K562 (cell line): ENCODE measurements around the gene MFAP3. TPM values are rescaled to one million over a fixed set of nuclear protein-coding genes. Genes with fewer than 3 reads are reported as not detected.

Experiments used
- ATAC-seq: fragments of 200-7000 bp; cut with Tn5 transposase; 3 replicates; pipeline ENCODE4 v1.9.1; 2020; ENCODE audit warnings: moderate library complexity
- BruUV-seq: library from RNA; stranded (reverse); fragments of 400-500 nt; replicated peaks from 2 replicates; lab custom pipeline; 2021; lab: Mats Ljungman, UMichigan
- CTCF ChIA-PET: fragments of 300-600 bp; formaldehyde crosslinking; extraction: SDS; loops from one replicate; lab custom pipeline; 2021; ENCODE audit warnings: low intra/inter-chr PET ratio; lab: Yijun Ruan, JAX
- POLR2A ChIA-PET: fragments of 300-600, 350-650 bp; sonication (Branson Sonifier 250); formaldehyde crosslinking; extraction: SDS; loops from one replicate; lab custom pipeline; 2021; ENCODE audit warnings: antibody characterized with exemption, inconsistent platforms; lab: Yijun Ruan, JAX
- DNase-seq, 4 experiments: peaks; one replicate each; pipeline versions ENCODE4 v3.0.0 to v3.0.0-alpha.2; 2011 to 2018; ENCODE audit warnings: low spot score in 3 of 4, mixed read lengths in 3 of 4; ENCODE audit errors: extremely low read depth in 1 of 4
- FAIRE-seq: peaks from 2 replicates; lab custom pipeline; 2011; peaks lifted over from hg19 to GRCh38; lab: Jason Lieb, UNC
- H2AFZ ChIP-seq: 2 replicates; pipeline ENCODE4 v1.6.0; 2011; ENCODE audit warnings: low read depth, low read length, control low read depth, inconsistent platforms
- H3K27ac ChIP-seq: fragments of 200-600 bp; 3 replicates; pipeline ENCODE4 v1.8.0; 2011; ENCODE audit warnings: low read depth, mild to moderate bottlenecking, control low read depth, inconsistent platforms, low read length, moderate library complexity, mixed read lengths; ENCODE audit errors: extremely low read depth
- H3K27me3 ChIP-seq, 2 experiments: fragments of 300-600 bp in 1 of 2; 2 replicates in 1 of 2; 3 replicates in 1 of 2; pipeline versions ENCODE4 v1.6.0 to v1.8.0; 2011; ENCODE audit warnings: inconsistent platforms in 2 of 2, low read length in 2 of 2, mild to moderate bottlenecking in 1 of 2, mixed read lengths in 1 of 2, moderate library complexity in 1 of 2; ENCODE audit not compliant: control insufficient read depth in 2 of 2, insufficient read depth in 2 of 2
- H3K36me3 ChIP-seq: fragments of 300-600 bp; 3 replicates; pipeline ENCODE4 v1.8.0; 2011; ENCODE audit warnings: mild to moderate bottlenecking, low read length, inconsistent platforms; ENCODE audit not compliant: control insufficient read depth, insufficient read depth
- H3K4me1 ChIP-seq, 2 experiments: fragments of 200-600 bp in 1 of 2; replicated peaks in 1 of 2; 2 replicates in 1 of 2; 3 replicates in 1 of 2; pipeline versions ENCODE4 v1.5.1 to v1.8.0; 2011; ENCODE audit warnings: inconsistent platforms in 2 of 2, low read length in 2 of 2, mild to moderate bottlenecking in 1 of 2, mixed read lengths in 1 of 2, moderate library complexity in 1 of 2; ENCODE audit not compliant: control insufficient read depth in 2 of 2, insufficient read depth in 2 of 2
- H3K4me2 ChIP-seq: 2 replicates; pipeline ENCODE4 v1.6.1; 2011; ENCODE audit warnings: low read length, control low read depth, inconsistent platforms, mixed read lengths; ENCODE audit not compliant: insufficient read depth
- H3K4me3 ChIP-seq: fragments of 200-600 bp; sonication (generic), shearing (Covaris generic); 2 replicates; pipeline ENCODE4 v1.5.1; 2016; ENCODE audit warnings: control low read depth, inconsistent platforms
- H3K79me2 ChIP-seq: fragments of 200-600 bp; 3 replicates; pipeline ENCODE4 v1.8.0; 2011; ENCODE audit warnings: low read length, inconsistent platforms; ENCODE audit not compliant: control insufficient read depth, insufficient read depth
- H3K9ac ChIP-seq, 2 experiments: 2 replicates each; pipeline versions ENCODE4 v1.6.0 to v1.6.1; 2011; ENCODE audit warnings: low read depth in 2 of 2, low read length in 2 of 2, control low read depth in 1 of 2, inconsistent platforms in 1 of 2, mild to moderate bottlenecking in 1 of 2, mixed read lengths in 1 of 2; ENCODE audit not compliant: insufficient read depth in 1 of 2
- H3K9me1 ChIP-seq: one replicate; pipeline ENCODE4 v1.6.0; 2011; ENCODE audit warnings: inconsistent platforms, mild to moderate bottlenecking, low read length, moderate library complexity; ENCODE audit not compliant: control insufficient read depth, insufficient read depth
- H3K9me3 ChIP-seq: replicated peaks from 2 replicates; pipeline ENCODE4 v1.5.1; 2011; ENCODE audit warnings: low read depth, low read length, inconsistent platforms; ENCODE audit not compliant: control insufficient read depth, insufficient read depth
- H4K20me1 ChIP-seq: replicated peaks from 2 replicates; pipeline ENCODE4 v1.6.1; 2011; ENCODE audit warnings: low read length, inconsistent platforms, mixed read lengths; ENCODE audit not compliant: control insufficient read depth, insufficient read depth
- GTF3C2 ChIP-seq: IDR thresholded peaks from 3 replicates; pipeline ENCODE4 v1.6.1; 2011; ENCODE audit warnings: borderline replicate concordance, mild to moderate bottlenecking, moderate library complexity; ENCODE audit not compliant: insufficient read length; ENCODE audit errors: extremely low read depth
- KDM1A ChIP-seq, 2 experiments: fragments of 450-650 bp; IDR thresholded peaks; 2 replicates each; pipeline ENCODE4 v1.6.1; 2016; ENCODE audit warnings: mild to moderate bottlenecking in 2 of 2
- NFIC ChIP-seq: fragments of 450-650 bp; IDR thresholded peaks from 2 replicates; pipeline ENCODE4 v1.6.1; 2017; ENCODE audit warnings: mild to moderate bottlenecking, inconsistent platforms
- SPI1 ChIP-seq: IDR thresholded peaks from 2 replicates; pipeline ENCODE4 v1.6.1; 2011; ENCODE audit warnings: low read depth, low read length, control low read depth, borderline replicate concordance
- TEAD4 ChIP-seq, 2 experiments: sonication (generic) in 1 of 2; formaldehyde crosslinking in 1 of 2; IDR thresholded peaks; 2 replicates each; pipeline versions ENCODE4 v1.6.1 to v1.8.0; 2012 to 2022; ENCODE audit warnings: borderline replicate concordance in 1 of 2, inconsistent platforms in 1 of 2, low read length in 1 of 2, mild to moderate bottlenecking in 1 of 2, missing genetic modification reagents in 1 of 2
- WGBS: fragments of 100-300 bp; shearing (Covaris generic); methylation state at CpG from one replicate; pipeline ENCODE4 v1.1.6; 2016; ENCODE audit warnings: low coverage, mixed read lengths; ENCODE audit not compliant: insufficient coverage; ENCODE audit errors: missing lambda C conversion rate; 5-methylcytosine and 5-hydroxymethylcytosine counted together
- in situ Hi-C: fragments of 300-500 bp; cut with MboI; formaldehyde crosslinking; loops from 4 replicates; pipeline ENCODE4 v1.15.0; 2018; ENCODE audit warnings: inconsistent platforms, mixed read lengths
- intact Hi-C: fragments of 100-400 bp; cut with micrococcal nuclease; formaldehyde crosslinking; loops from 2 replicates; pipeline ENCODE4 v1.14.2; 2022
- polyA plus RNA-seq, 8 experiments: library from polyadenylated mRNA; depleted of rRNA in 4 of 8; stranded (reverse) in 5 of 8; unstranded in 3 of 8; fragments of >200 nt; fragmentation: Nextera tagmentation in 2 of 8; fragmentation: Illumina TruSeq in 1 of 8; extraction: Ambion mirVana in 2 of 8; extraction: Trizol in 1 of 8; gene quantifications; 2 replicates each; pipeline versions ENCODE4 v1.2.1 to v1.2.3, GENCODE V29; 2011 to 2014; ENCODE audit warnings: inconsistent platforms in 1 of 8, missing spikeins in 1 of 8
- total RNA-seq, 7 experiments: library from RNA; depleted of rRNA in 6 of 7; stranded (reverse); fragments of >200 nt in 6 of 7; fragmentation: Illumina TruSeq in 2 of 7; extraction: Trizol in 2 of 7; gene quantifications; 2 replicates each; pipeline versions ENCODE4 v1.2.1 to v1.2.3, GENCODE V29; 2011 to 2021; ENCODE audit warnings: low replicate concordance in 1 of 7

MFAP3 gene
- total and polyA plus RNA-seq, 9 of the 15 experiments (the other 6 are each of a cell fraction or from before 2014, with no cell fraction given) = 9.5 to 39.1 (median 20.7) TPM

GRCh38 chr5:154058055-154059038 is 19.6 kb downstream of the MFAP3 start:
- POLR2A ChIA-PET = interaction anchor here (0.5 to 3.5 kb wide), 9 partner anchors 8 to 749 kb away, joined by 3 to 17 read pairs (median 4); partner anchors contain the start of genes FAM114A2 and MFAP3
- CTCF ChIA-PET = interaction anchor here (0.6 kb wide), 1 partner anchor 14 kb away, joined by 3 read pairs; no protein-coding TSS in a partner anchor

More at GRCh38 chr5:154058055-154059038, 19.6 kb downstream of the MFAP3 start:
- WGBS = 45% methylated on average over 10 of the region's 10 CpGs
- in situ Hi-C loops (no loop called here), intact Hi-C loops (no loop called here)
- BruUV-seq = no TSS peak
- H3K9me3 ChIP-seq = no peaks in the 10 kb centered on the region
- FAIRE-seq = no peak
- H3K27me3 ChIP-seq = no peaks in the 10 kb centered on the region
- H3K36me3 ChIP-seq = peaks cover 20% of the 10 kb centered on the region; the same call in 2 of the 3 replicates
- ATAC-seq = no peak; the same call in 2 of the 3 replicates
- peak; percentile 66; the same call in 1 of the 2 replicates for TF ChIP-seq SPI1
- TF ChIP-seq TEAD4 (IDR thresholded peaks at IDR 0.05; ENCODE audit: low read length) = peak; percentile 33; the same call in 1 of the 2 replicates
- no peak for TF ChIP-seq TEAD4 (CRISPR knock-in tag; IDR thresholded peaks at IDR 0.05; ENCODE audit: borderline replicate concordance)
- TF ChIP-seq GTF3C2 = no peak
- peak; percentile 65 for TF ChIP-seq NFIC
- peak in 1 of 2 experiments; percentile 10; a peak in 1 of 4 replicates for TF ChIP-seq KDM1A (IDR thresholded peaks at IDR 0.05)
- H2AFZ ChIP-seq = no peak overlapping the region
- peaks cover 0 to 3% of the 10 kb centered on the region in 2 experiments; a peak in 1 of 5 replicates for H3K4me1 ChIP-seq
- no peak overlapping the region for H3K9ac ChIP-seq
- H3K4me3 ChIP-seq = no peak overlapping the region
- DNase-seq = peak in 1 of 4 experiments; percentile 18
- H3K27ac ChIP-seq = no peak overlapping the region
- H3K9me1 ChIP-seq = no peaks in the 10 kb centered on the region
- no peaks in the 10 kb centered on the region for H3K79me2 ChIP-seq
- no peak overlapping the region for H3K4me2 ChIP-seq
- H4K20me1 ChIP-seq = no peaks in the 10 kb centered on the region; the same call in 1 of the 2 replicates
